GM12892 (cell line): ENCODE measurements around the gene ADGRA3.

Experiments
- POLR2A ChIP-seq: IDR thresholded peaks from 2 replicates; pipeline ENCODE4 v1.6.1; 2011; ENCODE audit warnings: low read depth, low read length, control low read depth
- POLR2AphosphoS5 ChIP-seq: IDR thresholded peaks from 2 replicates; pipeline ENCODE4 v1.6.1; 2011; ENCODE audit warnings: low read depth, low read length, control low read depth
- TAF1 ChIP-seq: IDR thresholded peaks from 2 replicates; pipeline ENCODE4 v1.6.1; 2011; ENCODE audit warnings: low read depth, mild to moderate bottlenecking, control low read depth, low read length, borderline replicate concordance

GRCh38 chr4:22348410-22348809 is 167.5 kb downstream of the ADGRA3 start:
- no peak for TF ChIP-seq TAF1
- TF ChIP-seq POLR2AphosphoS5: no peak
- TF ChIP-seq POLR2A: no peak
